Measurements from ENCODE around the gene RTL1. TPM values are rescaled to one million over a fixed set of nuclear protein-coding genes. Genes with fewer than 3 reads are reported as not detected.
A peak's percentile ranks its signal among the peaks of the same experiment; 100 is the strongest.

The RTL1 gene
- total and polyA plus RNA-seq, 2 of the 13 experiments (the other 11 are each of a cell fraction or from before 2014, with no cell fraction given) = not detected

GRCh38 chr14:100850841-100851585, 52.5 kb downstream of the RTL1 start (continued):
- 0 out of 2 replicates have a peak, but pooled peaks have one; percentile 24 for TF ChIP-seq RXRB (CRISPR knock-in tag; IDR thresholded peaks at IDR 0.05; ENCODE audit: borderline replicate concordance)
- TF ChIP-seq, protein P1, sequence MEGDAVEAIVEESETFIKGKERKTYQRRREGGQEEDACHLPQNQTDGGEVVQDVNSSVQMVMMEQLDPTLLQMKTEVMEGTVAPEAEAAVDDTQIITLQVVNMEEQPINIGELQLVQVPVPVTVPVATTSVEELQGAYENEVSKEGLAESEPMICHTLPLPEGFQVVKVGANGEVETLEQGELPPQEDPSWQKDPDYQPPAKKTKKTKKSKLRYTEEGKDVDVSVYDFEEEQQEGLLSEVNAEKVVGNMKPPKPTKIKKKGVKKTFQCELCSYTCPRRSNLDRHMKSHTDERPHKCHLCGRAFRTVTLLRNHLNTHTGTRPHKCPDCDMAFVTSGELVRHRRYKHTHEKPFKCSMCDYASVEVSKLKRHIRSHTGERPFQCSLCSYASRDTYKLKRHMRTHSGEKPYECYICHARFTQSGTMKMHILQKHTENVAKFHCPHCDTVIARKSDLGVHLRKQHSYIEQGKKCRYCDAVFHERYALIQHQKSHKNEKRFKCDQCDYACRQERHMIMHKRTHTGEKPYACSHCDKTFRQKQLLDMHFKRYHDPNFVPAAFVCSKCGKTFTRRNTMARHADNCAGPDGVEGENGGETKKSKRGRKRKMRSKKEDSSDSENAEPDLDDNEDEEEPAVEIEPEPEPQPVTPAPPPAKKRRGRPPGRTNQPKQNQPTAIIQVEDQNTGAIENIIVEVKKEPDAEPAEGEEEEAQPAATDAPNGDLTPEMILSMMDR (CRISPR knock-in tag; IDR thresholded peaks at IDR 0.05) = peak; percentile 91
- TF ChIP-seq ZNF563 (CRISPR knock-in tag; IDR thresholded peaks at IDR 0.05) = no peak
- TF ChIP-seq MED1 (CRISPR knock-in tag; IDR thresholded peaks at IDR 0.05) = peak; percentile 47; the same call in 1 of the 2 replicates
- TF ChIP-seq ZNF512B (CRISPR knock-in tag; IDR thresholded peaks at IDR 0.05; ENCODE audit: borderline replicate concordance) = peak; percentile 81; the same call in 1 of the 2 replicates
- TF ChIP-seq YEATS2 (CRISPR knock-in tag; IDR thresholded peaks at IDR 0.05; ENCODE audit: borderline replicate concordance) = 0 out of 2 replicates have a peak, but pooled peaks have one; percentile 24
- TF ChIP-seq ZSCAN21 (CRISPR knock-in tag; IDR thresholded peaks at IDR 0.05; ENCODE audit: borderline replicate concordance) = no peak
- TF ChIP-seq CBFB (CRISPR knock-in tag; IDR thresholded peaks at IDR 0.05) = no peak
- no peak for TF ChIP-seq ZFYVE20 (CRISPR knock-in tag; IDR thresholded peaks at IDR 0.05; ENCODE audit: borderline replicate concordance, low read depth)
- no peak for TF ChIP-seq RORA (CRISPR knock-in tag; IDR thresholded peaks at IDR 0.05)
- no peak for TF ChIP-seq ZNF546 (CRISPR knock-in tag; conservative IDR thresholded peaks at IDR 0.05)
- peak; percentile 98 for TF ChIP-seq HNRNPL (IDR thresholded peaks at IDR 0.05; ENCODE audit: low read depth, low read length)
- TF ChIP-seq, protein P2, sequence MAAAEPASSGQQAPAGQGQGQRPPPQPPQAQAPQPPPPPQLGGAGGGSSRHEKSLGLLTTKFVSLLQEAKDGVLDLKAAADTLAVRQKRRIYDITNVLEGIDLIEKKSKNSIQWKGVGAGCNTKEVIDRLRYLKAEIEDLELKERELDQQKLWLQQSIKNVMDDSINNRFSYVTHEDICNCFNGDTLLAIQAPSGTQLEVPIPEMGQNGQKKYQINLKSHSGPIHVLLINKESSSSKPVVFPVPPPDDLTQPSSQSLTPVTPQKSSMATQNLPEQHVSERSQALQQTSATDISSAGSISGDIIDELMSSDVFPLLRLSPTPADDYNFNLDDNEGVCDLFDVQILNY (CRISPR knock-in tag; conservative IDR thresholded peaks at IDR 0.05) = no peak
- no peak for TF ChIP-seq ZNF879 (CRISPR knock-in tag; IDR thresholded peaks at IDR 0.05)
- TF ChIP-seq, protein P3, sequence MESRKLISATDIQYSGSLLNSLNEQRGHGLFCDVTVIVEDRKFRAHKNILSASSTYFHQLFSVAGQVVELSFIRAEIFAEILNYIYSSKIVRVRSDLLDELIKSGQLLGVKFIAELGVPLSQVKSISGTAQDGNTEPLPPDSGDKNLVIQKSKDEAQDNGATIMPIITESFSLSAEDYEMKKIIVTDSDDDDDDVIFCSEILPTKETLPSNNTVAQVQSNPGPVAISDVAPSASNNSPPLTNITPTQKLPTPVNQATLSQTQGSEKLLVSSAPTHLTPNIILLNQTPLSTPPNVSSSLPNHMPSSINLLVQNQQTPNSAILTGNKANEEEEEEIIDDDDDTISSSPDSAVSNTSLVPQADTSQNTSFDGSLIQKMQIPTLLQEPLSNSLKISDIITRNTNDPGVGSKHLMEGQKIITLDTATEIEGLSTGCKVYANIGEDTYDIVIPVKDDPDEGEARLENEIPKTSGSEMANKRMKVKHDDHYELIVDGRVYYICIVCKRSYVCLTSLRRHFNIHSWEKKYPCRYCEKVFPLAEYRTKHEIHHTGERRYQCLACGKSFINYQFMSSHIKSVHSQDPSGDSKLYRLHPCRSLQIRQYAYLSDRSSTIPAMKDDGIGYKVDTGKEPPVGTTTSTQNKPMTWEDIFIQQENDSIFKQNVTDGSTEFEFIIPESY (CRISPR knock-in tag; IDR thresholded peaks at IDR 0.05) = peak; percentile 88
- TF ChIP-seq RXRA (CRISPR knock-in tag; IDR thresholded peaks at IDR 0.05) = 0 out of 2 replicates have a peak, but pooled peaks have one; percentile 36
- TF ChIP-seq ZMYM3 (CRISPR knock-in tag; IDR thresholded peaks at IDR 0.05) = peak; percentile 55; the same call in 1 of the 2 replicates
- TF ChIP-seq POLR2AphosphoS5 (IDR thresholded peaks at IDR 0.05; ENCODE audit: low read depth, low read length) = no peak
- 0 out of 2 replicates have a peak, but pooled peaks have one; percentile 62 for TF ChIP-seq ZNF598 (CRISPR knock-in tag; IDR thresholded peaks at IDR 0.05; ENCODE audit: borderline replicate concordance)
- TF ChIP-seq HNF4A (CRISPR knock-in tag; IDR thresholded peaks at IDR 0.05) = peak; percentile 18; the same call in 1 of the 2 replicates
